ENCODE results near the gene C6orf141.

Gene C6orf141

DNA sequence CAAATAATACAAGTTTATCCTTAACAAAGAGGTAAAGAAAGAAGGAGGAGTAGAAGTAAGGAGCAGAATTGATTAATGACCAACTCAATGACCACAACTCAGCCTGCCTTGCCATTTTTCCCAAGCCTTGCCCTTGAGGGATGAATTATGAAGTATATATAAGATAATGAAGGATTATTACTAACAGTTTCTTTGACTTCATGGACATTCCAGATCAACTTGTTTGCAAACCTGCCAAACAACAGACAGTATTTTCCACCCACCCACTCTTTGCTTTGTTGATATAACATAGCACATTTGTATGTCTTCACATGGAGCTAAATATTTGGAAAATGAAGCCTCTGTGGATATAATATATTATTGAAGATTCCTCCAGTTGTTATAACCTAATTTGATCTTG lies 9.9 kb upstream of the C6orf141 start:
- DNase-seq (ENCODE audit: low read depth): no peak

DNA sequence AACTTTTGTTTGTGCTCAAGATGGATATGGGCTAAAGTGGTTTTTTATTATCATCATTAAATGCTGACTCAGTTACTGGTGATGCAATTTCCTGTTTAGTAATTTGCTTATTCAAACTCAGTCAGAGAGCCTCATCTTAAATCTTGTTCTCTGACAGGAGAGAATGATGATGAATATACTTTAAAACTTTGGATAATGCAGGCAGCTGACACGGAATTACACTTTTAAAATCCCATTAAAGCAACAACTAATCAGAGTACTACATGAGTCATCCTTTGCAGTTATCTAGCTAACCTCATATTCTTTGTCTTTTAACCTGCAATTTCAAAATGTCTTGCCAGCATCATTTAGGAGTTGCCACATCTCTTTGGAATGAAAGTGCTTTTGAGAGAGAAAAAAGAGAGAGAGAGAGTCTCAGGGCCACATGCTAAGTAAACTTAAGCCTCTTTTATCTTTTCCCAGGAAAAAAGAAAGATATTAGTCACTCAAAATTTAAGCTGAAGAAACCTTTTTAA lies 9.2 kb upstream of the C6orf141 start:
- DNase-seq (ENCODE audit: low read depth): no peak

DNA sequence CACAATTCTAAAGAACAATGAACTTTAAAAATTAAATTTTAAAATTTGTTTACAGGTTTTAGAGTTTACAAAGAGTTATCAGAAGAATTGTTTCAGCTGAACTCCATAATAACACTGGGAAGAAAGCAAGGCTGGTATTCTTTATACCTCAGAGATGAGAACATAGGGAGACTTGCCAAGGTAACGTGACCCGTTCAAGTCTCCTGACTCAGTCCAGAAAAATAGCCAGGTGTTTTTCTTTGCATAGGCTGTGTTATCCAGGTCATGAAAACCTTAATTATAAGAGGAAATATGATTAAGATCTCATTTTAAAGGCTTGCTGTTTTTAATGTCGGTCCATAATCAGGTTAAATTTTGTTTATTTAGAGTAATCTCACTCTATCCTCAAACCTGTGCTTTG lies 8.5 kb upstream of the C6orf141 start:
- no peak for DNase-seq (ENCODE audit: low read depth)

DNA sequence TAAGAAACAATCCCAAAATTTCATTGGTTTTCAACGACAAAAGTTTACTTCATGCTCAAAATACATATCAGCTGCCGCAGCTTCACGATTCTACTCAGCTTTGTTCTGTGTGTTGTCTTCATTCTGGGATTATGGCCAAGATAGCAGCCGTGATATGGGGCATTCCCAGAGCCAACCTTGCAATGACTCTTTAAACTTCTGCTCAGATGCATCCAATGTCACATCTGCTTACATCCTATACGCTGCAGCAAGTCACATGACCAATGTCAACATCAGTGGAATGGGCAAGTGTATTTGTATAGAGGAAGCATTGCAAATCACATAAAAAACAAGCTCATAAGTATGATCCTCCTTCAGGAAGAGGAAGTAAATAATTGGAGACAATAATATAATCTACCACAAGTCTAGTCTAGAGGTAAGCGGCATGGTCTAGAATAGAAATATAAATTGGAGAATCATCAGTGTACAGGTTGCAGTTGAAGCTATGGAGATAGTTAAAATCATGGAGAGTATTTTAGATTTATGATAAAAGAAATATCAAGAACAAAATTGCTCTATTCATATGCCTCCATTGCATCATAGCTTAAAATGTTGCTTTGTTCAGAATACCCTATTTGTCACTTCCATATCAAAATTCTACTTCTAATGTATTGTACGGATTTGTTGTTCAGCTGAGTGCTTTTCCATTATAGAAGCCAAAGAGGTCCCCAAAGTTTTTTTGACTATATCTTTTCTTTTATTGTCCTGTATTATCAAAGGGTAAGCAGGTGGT lies 7.2 kb upstream of the C6orf141 start:
- DNase-seq (ENCODE audit: low read depth): no peak

DNA sequence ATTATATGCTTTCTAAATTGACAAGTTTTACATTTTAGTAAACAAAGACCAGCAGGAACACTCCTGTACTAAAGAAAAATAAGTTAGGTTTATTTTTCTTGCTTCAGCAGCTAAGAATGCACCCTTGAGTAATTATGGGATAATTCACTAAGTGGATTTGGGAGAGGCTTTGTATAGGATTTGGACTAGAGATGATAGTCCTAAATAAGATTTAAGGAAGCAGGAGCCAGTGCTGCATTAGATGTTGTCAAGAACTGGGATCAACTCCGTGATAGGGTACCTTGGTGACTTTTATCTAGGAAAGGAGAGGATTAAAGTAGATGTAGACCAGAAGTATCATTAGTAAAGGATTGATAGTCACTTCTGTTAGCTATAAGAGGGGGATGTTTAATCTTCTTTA lies 4.1 kb upstream of the C6orf141 start:
- DNase-seq (ENCODE audit: low read depth): no peak

DNA sequence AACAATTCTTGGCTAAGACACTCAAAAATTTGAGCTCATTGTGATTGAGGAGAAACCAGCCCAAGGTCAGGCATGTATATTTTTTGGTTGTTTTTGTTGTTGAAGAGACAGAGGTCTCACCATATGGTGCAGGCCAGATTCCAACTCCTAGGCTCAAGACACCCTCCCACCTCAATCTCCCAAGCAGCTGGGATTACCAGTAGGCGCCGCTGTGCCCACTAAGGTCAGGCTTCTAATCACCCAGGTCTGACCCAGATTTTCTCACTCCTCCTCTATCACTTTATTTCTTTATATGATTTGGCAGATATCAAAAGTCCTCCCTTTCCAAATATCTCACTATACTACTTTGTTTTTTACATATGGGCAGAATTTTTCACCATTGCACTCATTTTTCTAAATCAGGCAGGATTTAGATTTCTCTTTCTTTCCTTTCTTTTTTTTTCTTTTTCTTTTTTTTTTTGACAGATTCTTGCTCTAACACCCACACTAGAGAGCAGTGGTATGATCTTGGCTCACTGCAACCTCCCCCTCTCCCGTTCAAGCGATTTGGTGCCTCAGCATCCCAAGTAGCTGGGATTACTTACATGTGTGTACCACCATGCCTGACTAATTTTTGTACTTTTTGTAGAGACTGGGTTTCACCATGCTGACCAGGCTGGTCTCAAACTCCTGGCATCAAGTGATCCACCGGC lies 1.7 kb upstream of the C6orf141 start:
- DNase-seq (ENCODE audit: low read depth): no peak

DNA sequence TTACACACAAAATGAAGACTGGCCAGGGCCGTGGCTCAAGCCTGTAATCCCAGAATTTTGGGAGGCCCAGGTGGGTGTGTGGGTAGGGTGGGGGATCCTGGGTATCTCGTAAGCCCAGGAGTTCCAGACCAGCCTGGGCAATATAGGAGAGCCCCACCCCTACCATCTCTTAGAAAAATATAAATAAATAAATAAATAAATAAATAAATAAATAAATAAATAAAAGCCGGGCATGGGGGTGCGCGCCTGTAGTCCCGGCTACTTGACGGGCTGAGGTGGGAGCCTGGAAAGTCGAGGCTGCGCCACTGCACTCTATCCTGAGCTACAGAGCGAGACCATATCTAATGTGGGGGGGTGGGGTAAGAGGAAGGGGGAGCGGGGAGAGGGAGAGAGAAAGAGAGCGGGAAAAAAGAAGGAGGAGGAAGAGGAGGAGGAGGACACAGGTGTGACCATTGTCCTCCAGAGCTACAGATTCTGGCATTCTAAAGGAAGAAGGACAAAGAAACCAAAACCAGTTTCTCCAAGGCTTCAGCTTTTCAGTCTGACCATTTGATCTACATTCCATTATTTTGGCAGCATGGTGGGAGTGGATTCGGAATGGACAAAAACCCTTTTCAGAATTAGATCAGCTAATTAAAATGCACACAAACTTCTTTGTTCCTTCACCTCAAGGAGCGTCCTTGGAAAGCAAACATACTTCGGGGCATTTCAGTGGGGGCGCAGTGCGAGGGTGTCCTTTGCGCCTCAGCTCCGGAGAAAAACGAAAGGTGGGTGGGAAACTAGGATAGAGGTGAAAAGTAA lies 577 bp upstream of the C6orf141 start:
- no peak for DNase-seq (ENCODE audit: low read depth)

DNA sequence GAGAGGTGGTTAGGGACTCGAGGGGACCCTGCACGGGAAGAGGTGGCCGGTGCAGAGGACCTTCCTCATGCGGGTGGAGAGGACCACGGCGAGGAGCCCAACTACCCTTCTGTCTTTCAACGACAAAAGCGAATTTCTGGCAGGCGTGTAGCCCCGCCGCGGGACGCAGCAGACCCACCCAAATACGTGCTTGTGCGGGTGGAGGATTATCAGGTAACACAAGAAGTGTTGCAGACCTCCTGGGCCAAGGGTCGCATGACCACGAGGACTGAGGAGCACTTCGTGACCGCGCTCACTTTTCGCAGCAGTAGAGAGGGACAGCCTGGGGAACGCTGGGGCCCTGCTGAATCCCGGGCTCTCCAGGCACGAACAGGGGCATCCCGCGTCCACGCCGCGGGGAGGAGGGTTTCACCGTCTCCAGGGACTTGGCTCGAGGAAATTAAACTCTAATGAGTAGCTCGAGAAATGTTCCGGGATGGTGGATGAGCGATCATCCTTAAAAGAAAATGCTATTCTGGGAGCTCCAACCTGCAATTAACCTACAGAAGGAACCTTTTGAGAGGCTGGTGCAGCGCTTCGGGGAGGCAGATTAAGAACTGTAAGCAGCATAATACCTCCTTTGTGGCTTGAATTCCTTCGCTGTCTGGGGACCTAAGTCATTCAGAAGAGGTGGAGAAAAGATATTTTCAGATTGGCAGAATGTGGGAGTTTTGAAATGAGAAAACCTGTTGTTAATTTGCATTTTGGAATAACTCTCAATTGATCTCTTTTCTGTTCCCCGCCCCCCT lies 804 bp downstream of the C6orf141 start:
- DNase-seq (ENCODE audit: low read depth): peak; percentile 0

DNA sequence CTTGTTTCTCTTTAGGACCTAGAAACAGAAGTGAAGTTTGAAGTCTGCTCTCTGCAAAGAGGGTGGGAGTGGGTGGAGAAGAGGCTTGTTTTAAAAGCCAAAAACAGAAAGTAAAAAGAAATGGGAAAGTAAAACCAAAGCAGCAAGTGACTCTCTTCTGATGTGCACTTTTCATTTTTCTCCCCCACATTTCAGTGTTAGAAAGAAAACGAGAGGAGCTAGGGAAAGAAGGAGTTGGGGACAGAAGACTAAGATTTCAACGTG lies 1.3 kb downstream of the C6orf141 start:
- DNase-seq (ENCODE audit: low read depth): no peak

DNA sequence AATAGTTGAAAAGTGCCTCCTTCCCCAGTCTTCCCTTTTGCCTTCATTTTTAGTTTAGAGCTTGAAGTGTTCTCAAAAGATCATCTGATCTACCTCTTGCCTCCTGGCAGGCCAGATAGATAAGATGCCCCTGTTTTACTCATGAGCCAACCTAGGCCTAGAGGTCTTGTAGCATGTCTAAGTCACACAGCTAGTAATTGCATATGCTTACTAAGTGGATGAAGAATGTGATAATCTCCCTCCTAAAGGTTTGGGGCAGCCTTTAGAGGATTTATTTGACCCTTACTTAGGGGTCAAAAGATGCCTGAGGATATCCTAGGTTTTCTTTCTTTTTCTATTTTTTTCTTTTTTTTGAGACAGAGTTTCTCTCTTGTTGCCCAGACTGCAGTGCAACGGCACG lies 2.1 kb downstream of the C6orf141 start:
- DNase-seq (ENCODE audit: low read depth): no peak

DNA sequence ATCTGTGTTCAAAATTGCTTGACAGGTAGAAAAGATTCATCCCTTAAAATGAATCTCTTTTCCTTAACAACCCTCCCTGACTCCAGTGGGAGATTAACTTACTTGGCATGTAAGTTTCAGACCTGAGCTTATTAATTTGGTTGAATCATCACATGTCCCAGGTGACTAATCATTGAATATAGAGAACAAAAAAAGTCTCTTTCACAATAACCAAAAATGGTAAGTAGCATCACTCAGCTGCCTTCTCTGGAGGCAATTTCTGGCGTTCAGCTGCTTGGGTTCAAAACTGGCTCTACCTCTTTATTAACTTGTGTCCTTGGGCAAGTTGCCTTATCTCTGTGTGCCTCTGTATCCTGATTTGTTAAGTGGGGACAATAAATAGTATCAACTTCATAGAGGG lies 2.9 kb downstream of the C6orf141 start:
- DNase-seq (ENCODE audit: low read depth): no peak

DNA sequence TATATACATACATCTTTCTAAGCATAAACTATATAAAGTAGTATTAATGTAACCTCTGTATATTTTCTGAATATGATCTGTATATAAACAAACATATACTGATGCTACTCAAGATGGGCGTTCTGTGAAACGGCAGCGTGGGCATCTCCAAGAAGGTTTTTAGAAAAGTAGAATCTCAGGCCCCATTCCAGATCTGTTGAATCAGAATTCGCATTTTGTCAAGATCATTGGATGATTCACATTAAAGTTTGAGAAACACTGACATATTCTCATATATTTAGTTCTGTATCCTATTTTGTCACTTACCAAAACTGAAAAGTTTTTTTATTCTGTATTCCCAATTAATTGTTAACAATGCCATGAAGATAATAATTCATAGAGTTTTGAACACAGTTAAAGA lies 5.5 kb downstream of the C6orf141 start:
- DNase-seq (ENCODE audit: low read depth): no peak

DNA sequence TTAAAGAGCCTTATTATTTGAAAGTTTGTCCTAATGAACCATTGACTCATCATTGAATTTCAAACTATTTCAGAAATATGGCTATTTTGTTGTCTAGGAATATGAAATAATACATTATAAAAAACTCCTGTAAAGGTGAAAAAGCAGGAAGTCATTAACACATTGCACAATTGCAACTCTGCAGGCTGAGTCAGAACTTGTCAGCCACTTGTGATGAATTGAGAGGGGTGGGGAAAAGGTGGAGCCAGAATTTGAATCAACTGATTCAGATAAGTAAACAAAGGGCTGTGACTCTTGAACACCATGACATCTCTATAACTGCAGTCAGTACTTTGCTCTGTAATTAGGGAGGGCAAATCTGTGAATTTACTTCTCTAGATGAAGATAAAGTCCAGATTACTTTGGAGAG lies 6.0 kb downstream of the C6orf141 start:
- DNase-seq (ENCODE audit: low read depth): no peak

DNA sequence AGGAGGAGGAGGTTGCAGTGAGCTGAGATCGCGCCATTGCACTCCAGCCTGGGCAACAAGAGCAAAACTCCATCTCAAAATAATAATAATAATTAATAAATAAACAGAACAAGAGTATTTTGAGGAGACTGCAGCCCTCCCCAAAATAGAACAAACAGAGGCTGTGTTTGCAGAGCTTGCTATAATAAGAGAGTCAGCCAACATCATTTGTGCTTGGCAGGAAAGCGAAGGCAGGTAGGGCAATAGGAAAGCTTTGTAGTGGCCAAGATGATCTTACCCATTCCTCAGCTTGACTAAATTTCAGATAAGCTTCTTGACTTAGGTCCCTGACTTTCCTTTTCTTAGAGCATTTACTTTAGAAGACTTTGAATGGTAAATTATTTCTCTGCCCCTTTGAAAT lies 6.7 kb downstream of the C6orf141 start:
- no peak for DNase-seq (ENCODE audit: low read depth)

DNA sequence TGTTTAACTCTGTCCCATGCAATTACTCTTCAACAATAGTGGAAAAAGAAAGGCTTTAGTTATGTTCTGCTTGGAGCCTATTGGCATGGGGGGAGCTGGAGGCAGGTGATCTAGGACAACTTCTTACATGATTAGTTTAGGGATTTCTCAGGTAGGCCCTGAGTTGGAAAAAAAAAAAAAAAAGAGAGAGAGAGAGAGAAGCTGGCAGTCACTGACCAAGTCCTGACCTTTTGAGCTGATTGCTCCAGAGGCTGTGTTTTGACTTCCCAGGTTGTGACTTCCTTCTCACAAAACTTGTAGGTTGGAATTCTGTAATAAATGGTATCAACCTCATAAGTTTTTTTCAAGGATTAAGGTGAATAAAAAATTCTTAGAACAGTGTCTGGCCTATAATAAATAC lies 7.8 kb downstream of the C6orf141 start:
- no peak for DNase-seq (ENCODE audit: low read depth)

DNA sequence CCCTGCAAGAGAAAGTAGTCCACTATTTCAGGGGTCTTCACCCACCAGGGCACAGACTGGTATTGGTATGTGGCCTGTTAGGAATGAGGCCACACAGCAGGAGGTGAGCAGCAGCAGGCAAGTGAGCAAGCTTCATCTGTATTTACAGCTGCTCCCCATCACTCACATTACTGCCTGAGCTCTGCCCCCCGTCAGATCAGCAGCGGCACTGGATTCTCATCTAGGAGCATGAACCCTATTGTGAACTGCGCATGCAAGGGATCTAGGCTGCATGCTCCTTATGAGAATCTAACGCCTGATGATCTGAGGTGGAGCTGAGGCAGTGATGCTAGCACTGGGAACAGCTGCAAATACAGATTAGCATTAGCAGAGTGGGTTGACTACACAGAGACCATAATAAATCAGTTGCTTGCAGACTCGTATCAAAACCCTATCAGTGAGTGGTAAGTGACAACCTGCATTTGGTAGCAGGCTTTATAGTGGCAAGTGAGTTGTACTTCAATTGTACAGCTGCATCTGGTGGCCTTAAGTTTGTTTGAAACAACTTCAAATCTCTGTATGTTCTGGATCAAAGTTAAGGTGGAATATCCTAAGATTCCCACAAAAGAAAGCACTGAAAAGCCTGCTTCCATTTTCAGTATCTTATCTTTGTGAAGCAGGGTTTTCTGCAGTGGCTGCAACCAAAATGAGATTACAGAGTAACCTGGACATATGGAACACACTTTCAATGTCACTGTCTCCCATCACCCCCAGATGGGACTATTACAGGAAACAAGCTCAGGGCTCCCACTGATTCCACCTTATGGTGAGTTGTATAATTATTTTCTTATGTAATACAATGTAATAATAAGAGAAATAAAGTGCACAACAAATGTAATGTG lies 12.8 kb downstream of the C6orf141 start:
- no peak for DNase-seq (ENCODE audit: low read depth)

DNA sequence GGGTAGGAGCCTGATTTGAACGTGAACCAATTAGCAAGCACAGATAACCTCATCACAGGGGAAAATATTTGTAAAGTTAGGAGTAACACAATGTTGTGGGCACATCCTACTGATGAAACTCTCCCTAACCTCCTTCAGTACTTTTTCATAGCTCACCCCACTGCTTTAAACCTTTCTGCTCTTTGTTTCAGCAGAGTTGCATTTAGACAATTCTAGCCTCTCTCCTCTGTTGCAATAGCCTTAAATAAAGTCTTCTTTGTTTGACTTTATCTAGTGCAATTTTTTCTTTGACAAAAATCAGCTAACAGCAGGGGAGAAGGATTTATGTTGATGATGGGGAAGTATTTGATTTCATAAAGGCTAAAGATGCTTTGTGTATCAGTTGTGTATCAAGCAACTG lies 14.1 kb downstream of the C6orf141 start:
- DNase-seq (ENCODE audit: low read depth): no peak

DNA sequence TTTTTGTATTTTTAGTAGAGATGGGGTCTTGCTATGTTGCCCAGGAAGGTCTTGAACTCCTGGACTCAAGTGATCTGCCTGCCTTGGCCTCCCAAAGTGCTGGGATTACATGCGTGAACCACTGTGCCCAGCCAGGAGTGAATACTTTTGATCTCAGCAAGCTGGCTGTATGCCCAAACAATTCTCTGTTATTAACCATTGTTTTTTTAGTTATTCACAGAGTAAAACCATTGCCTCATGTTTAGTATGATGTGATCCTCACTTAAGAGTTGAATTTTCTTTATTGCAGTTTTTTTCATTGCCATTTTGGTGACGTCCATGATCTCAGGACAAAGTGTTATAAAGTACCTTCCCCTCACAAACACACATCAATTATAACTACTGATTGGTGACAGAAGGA lies 14.8 kb downstream of the C6orf141 start:
- DNase-seq (ENCODE audit: low read depth): no peak

DNA sequence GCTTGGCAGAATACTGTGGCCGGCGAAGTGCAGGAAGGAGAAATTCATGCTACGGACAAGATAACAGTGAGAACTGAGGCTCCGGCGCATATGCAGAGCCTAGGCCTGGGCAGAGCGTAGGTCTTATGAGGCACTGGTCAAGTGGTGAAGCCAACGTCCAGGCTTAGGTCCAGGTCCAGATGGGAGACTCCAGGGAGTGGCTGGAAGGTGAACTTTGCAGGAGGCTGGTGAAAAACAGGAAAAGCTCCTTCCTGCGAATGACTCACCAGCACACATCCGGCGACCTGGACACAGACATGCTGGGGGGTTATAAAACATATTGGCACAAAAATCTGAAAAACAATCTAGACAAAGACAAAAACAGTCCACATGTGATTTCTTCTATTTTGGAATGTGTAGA lies 15.4 kb downstream of the C6orf141 start:
- no peak for DNase-seq (ENCODE audit: low read depth)

DNA sequence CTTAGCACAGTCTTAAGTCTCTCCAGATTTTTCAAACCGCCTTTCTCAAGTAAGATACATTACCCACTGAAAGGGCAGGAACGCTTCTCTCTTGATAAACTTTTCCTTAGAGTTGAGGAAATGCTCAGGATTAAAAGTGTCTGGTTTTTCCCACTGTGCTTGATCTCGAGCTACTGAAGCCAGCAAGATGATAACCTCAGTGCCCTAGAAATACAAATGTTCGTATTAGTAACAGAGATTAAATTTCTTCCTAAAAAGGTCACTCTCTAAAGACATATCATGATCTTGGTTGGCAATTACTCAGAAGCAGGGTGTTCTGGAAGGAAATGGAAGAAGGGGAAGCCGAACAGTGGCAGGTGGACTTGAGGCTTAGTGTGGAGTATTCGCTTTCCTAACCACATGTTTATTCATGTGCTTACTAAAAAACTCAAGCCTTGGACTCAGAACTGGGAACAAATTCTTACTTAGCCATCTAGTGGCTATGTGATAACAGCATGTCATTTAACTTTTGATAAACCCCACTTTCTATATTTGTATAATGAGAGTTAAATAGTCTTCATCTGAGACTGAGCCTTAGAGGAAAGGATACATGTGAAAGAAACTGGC lies 20.1 kb downstream of the C6orf141 start:
- no peak for DNase-seq (ENCODE audit: low read depth)

DNA sequence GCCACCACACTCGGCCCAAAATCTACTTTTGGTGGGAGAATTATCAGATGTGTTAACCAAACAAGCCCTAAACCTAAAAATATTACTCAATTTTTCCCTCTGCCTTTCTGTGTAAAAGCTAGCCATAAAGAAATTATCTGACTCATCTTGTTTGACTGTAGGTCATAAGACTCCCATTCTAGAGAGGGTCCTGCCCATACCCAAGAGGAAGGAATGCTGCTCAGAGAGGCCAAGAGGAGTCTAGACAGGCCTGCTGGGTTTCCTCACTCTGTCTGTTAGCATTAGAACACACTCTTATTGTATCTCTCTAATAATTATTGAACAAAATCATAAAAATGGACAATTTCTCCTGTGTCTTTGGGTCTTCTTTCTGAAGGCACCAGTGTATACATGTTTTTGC lies 26.1 kb downstream of the C6orf141 start:
- no peak for DNase-seq (ENCODE audit: low read depth)
